ENCODE data around the gene QSOX2.

DNA sequence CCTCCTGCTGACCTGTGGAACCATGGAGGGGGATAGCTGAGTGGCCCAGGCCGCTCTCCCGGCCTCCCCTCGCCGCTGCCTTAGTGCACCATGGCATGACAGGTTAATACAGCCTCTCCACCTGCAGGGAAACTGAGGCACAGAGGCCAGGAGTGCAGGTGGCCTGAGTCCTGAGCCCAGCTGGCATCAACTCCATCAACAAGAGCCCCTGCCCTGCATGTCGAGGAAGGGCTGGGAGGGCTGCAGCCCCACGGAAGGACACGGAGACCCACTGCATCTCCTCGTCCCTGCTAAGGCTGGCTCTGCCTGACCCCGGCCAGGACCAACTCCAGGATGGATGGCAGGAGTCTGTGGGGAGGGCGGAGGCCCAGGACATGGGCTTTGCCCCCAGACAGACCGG, 31.1 kb upstream of the QSOX2 start:
- TF ChIP-seq ZNF404 (tag by site-specific recombination; IDR thresholded peaks at IDR 0.05): no peak
- TF ChIP-seq, protein P1, sequence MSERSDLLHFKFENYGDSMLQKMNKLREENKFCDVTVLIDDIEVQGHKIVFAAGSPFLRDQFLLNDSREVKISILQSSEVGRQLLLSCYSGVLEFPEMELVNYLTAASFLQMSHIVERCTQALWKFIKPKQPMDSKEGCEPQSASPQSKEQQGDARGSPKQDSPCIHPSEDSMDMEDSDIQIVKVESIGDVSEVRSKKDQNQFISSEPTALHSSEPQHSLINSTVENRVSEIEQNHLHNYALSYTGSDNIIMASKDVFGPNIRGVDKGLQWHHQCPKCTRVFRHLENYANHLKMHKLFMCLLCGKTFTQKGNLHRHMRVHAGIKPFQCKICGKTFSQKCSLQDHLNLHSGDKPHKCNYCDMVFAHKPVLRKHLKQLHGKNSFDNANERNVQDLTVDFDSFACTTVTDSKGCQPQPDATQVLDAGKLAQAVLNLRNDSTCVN (tag by site-specific recombination; optimal IDR thresholded peaks at IDR 0.05): no peak
- no peak for TF ChIP-seq HOXA7 (CRISPR knock-in tag; IDR thresholded peaks at IDR 0.05; ENCODE audit: borderline replicate concordance)
- TF ChIP-seq, protein P2, sequence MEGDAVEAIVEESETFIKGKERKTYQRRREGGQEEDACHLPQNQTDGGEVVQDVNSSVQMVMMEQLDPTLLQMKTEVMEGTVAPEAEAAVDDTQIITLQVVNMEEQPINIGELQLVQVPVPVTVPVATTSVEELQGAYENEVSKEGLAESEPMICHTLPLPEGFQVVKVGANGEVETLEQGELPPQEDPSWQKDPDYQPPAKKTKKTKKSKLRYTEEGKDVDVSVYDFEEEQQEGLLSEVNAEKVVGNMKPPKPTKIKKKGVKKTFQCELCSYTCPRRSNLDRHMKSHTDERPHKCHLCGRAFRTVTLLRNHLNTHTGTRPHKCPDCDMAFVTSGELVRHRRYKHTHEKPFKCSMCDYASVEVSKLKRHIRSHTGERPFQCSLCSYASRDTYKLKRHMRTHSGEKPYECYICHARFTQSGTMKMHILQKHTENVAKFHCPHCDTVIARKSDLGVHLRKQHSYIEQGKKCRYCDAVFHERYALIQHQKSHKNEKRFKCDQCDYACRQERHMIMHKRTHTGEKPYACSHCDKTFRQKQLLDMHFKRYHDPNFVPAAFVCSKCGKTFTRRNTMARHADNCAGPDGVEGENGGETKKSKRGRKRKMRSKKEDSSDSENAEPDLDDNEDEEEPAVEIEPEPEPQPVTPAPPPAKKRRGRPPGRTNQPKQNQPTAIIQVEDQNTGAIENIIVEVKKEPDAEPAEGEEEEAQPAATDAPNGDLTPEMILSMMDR (tag by site-specific recombination; IDR thresholded peaks at IDR 0.05): no peak
- TF ChIP-seq ZFP41 (tag by site-specific recombination; IDR thresholded peaks at IDR 0.05; ENCODE audit: borderline replicate concordance): no peak
- TF ChIP-seq, protein P3, sequence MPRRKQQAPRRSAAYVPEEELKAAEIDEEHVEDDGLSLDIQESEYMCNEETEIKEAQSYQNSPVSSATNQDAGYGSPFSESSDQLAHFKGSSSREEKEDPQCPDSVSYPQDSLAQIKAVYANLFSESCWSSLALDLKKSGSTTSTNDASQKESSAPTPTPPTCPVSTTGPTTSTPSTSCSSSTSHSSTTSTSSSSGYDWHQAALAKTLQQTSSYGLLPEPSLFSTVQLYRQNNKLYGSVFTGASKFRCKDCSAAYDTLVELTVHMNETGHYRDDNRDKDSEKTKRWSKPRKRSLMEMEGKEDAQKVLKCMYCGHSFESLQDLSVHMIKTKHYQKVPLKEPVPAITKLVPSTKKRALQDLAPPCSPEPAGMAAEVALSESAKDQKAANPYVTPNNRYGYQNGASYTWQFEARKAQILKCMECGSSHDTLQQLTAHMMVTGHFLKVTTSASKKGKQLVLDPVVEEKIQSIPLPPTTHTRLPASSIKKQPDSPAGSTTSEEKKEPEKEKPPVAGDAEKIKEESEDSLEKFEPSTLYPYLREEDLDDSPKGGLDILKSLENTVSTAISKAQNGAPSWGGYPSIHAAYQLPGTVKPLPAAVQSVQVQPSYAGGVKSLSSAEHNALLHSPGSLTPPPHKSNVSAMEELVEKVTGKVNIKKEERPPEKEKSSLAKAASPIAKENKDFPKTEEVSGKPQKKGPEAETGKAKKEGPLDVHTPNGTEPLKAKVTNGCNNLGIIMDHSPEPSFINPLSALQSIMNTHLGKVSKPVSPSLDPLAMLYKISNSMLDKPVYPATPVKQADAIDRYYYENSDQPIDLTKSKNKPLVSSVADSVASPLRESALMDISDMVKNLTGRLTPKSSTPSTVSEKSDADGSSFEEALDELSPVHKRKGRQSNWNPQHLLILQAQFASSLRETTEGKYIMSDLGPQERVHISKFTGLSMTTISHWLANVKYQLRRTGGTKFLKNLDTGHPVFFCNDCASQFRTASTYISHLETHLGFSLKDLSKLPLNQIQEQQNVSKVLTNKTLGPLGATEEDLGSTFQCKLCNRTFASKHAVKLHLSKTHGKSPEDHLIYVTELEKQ (tag by site-specific recombination; IDR thresholded peaks at IDR 0.05; ENCODE audit: borderline replicate concordance): no peak
- no peak for TF ChIP-seq ZNF670 (tag by site-specific recombination; IDR thresholded peaks at IDR 0.05; ENCODE audit: low read depth)
- no peak for TF ChIP-seq ZNF621 (tag by site-specific recombination; IDR thresholded peaks at IDR 0.05)
- no peak for TF ChIP-seq ZBTB21 (tag by site-specific recombination; IDR thresholded peaks at IDR 0.05)
- TF ChIP-seq, protein P4, sequence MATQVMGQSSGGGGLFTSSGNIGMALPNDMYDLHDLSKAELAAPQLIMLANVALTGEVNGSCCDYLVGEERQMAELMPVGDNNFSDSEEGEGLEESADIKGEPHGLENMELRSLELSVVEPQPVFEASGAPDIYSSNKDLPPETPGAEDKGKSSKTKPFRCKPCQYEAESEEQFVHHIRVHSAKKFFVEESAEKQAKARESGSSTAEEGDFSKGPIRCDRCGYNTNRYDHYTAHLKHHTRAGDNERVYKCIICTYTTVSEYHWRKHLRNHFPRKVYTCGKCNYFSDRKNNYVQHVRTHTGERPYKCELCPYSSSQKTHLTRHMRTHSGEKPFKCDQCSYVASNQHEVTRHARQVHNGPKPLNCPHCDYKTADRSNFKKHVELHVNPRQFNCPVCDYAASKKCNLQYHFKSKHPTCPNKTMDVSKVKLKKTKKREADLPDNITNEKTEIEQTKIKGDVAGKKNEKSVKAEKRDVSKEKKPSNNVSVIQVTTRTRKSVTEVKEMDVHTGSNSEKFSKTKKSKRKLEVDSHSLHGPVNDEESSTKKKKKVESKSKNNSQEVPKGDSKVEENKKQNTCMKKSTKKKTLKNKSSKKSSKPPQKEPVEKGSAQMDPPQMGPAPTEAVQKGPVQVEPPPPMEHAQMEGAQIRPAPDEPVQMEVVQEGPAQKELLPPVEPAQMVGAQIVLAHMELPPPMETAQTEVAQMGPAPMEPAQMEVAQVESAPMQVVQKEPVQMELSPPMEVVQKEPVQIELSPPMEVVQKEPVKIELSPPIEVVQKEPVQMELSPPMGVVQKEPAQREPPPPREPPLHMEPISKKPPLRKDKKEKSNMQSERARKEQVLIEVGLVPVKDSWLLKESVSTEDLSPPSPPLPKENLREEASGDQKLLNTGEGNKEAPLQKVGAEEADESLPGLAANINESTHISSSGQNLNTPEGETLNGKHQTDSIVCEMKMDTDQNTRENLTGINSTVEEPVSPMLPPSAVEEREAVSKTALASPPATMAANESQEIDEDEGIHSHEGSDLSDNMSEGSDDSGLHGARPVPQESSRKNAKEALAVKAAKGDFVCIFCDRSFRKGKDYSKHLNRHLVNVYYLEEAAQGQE (tag by site-specific recombination; IDR thresholded peaks at IDR 0.05): no peak
- no peak for TF ChIP-seq ZNF529 (tag by site-specific recombination; IDR thresholded peaks at IDR 0.05; ENCODE audit: insufficient replicate concordance)

Data from HEK293 (cell line).